ENCODE measurements around the gene DCLRE1C.

- TF ChIP-seq ARNT (IDR thresholded peaks at IDR 0.05): no peak
- TF ChIP-seq HDGF (IDR thresholded peaks at IDR 0.05; ENCODE audit: borderline replicate concordance): no peak
- TF ChIP-seq ELF4 (IDR thresholded peaks at IDR 0.05): no peak
- TF ChIP-seq NFRKB (IDR thresholded peaks at IDR 0.05): no peak
- TF ChIP-seq FOXM1 (IDR thresholded peaks at IDR 0.05; ENCODE audit: borderline replicate concordance): no peak
- no peak for TF ChIP-seq FOXA1 (IDR thresholded peaks at IDR 0.05)
- TF ChIP-seq BHLHE40 (IDR thresholded peaks at IDR 0.05; ENCODE audit: borderline replicate concordance): no peak
- TF ChIP-seq ZNF384 (IDR thresholded peaks at IDR 0.05): no peak
- TF ChIP-seq SUZ12 (IDR thresholded peaks at IDR 0.05): no peak
- TF ChIP-seq FOXK2 (IDR thresholded peaks at IDR 0.05): no peak
- TF ChIP-seq LEF1 (IDR thresholded peaks at IDR 0.05; ENCODE audit: borderline replicate concordance): no peak
- no peak for TF ChIP-seq TARDBP (IDR thresholded peaks at IDR 0.05)
Observed at GRCh38 chr10:14949291-14949690, 4.6 kb downstream of the DCLRE1C start.

Data from HEK293T (cell line).